Lower leg skin (tissue), 3 donors: ENCODE data around the gene ZNF468.
"Not testable (repeated sequence)": the region's sequence is repeated elsewhere in the genome, so short reads cannot be mapped to it uniquely, and the experiment has no call there.

Experiments
- CTCF ChIP-seq, 3 donors: fragments of 450-650 bp; IDR thresholded peaks; one replicate each; pipeline ENCODE4 v1.5.1; 2016; ENCODE audit warnings: antibody characterized with exemption in 3 of 3, mild to moderate bottlenecking in 3 of 3, moderate library complexity in 2 of 3
- POLR2A ChIP-seq, 2 donors: fragments of 450-650 bp; IDR thresholded peaks; one replicate each; pipeline ENCODE4 v1.6.1; 2016 to 2017; ENCODE audit warnings: antibody characterized with exemption in 2 of 2, mild to moderate bottlenecking in 1 of 2, moderate library complexity in 1 of 2

GRCh38 chr19:52872996-52873395 is 15.6 kb upstream of the ZNF468 start:
- not testable (repeated sequence) for TF ChIP-seq POLR2A, CTCF (IDR thresholded peaks at IDR 0.05)
